NCI-H1417 treated with DMSO at 0.1 percent for 48 hours (cell line): ENCODE measurements around the gene DAW1.
A peak's percentile ranks its signal among the peaks of the same experiment; 100 is the strongest.

ENCODE experiments used
- DNase-seq: peaks from one replicate; lab custom pipeline; 2025; lab: John Stamatoyannopoulos, UW

DAW1 gene

DNA sequence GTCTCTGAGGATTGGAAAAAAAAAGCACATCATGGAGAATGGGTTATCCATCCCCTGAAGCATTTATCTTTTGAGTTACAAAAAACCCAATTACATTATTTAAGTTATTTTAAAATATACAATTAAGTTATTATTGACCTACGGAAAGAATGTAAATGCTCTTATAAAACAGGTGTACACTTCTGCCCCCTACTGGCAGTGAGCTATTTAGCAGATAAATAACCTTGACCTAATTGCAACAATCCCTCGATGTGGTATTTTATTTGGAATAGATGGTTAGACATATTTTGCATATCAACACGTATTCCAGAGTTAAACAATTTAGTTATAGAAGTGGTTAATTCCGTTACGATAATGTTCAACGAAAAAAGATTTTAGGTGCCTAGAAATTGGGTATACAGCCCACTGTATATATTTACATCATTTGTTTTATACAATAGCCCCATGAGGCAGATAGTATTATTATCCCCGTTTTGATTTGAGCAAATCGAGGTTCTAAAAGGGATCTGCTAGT is 9.1 kb upstream of the DAW1 start:
- DNase-seq = no peak

DNA sequence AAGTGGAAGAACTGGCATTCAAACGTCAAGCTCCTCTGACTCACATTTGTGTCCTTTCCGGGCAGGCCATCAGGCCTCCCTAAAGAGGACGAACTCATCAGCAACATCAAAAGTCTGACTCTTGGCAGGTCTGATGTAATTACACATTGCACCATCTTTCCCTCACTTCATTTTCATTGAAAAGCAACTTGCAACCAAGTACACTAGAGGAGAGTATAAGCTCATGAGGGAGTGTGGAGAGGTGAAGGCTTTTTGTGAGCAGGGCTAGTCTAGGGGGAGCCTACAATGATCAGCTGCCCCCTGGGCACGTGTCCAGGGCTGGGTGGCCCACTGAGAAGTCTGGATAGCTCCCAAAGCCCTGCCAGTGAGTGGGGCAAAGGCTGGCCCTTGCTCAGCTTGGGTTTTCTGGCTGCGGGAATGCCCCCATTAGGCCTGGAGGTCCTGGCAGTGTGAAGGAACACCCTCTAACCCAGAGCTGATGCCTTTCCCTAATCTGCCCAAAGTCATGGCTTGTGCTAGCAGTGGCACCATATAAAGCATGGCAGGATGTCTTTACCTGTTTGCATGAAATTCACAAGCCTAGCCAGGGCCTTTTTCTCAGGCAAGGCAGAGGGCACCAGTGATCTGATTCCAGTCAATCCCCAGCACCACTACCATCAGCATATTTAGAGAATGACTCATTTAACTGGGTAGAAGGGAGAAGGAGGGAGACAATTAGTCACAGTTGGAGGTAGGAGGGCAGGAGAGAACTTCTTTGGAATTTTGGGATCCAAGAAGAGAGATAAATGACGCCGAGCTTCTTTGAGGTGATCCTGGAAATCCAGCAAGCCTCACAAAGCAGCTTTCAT is 8.5 kb upstream of the DAW1 start:
- no peak for DNase-seq

DNA sequence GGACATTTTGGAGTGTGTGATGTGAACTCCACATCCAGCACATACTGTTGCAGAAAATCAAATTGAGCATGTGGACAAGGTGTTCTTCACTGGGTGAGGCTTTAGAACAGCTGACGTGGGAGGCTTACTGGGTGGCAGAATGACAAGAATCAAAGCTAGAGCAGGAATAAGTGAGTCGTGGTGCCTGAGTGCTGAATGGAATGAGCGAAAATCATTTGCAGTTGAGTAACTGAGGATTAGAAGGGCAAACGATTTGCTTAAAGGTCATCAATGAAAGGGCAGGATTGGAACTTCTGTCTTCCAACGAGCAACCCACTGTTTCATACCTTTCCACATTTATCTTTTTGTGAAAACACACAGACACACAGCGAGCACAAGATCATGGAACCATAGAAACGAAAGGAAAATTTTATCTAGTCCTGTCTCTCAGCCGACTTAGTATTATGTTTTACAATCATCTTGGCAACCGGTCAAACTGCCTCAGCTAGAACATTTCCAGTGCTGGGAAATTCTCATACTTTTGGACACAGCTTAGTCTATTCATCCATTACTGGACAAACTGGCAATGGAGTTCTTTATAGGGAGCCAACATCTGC is 7.2 kb upstream of the DAW1 start:
- no peak for DNase-seq

DNA sequence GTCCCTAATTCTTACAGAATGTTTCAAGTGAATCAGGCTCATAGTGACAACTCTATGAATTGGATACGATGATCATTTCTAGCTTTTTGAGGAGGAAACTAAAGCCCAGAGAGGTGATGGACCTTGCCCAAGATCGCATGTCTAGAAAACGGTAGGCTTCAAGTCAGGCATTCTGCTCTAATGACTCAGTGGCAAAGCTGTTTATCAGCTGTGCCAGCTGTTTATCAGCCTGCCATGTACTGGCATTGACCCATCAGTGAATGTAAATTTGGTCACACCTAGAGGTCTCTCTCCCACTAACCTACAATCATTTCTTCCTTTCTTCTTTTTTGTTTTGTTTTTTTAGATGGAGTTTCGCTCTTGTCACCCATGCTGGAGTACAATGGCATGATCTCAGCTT is 6.1 kb upstream of the DAW1 start:
- DNase-seq = no peak

DNA sequence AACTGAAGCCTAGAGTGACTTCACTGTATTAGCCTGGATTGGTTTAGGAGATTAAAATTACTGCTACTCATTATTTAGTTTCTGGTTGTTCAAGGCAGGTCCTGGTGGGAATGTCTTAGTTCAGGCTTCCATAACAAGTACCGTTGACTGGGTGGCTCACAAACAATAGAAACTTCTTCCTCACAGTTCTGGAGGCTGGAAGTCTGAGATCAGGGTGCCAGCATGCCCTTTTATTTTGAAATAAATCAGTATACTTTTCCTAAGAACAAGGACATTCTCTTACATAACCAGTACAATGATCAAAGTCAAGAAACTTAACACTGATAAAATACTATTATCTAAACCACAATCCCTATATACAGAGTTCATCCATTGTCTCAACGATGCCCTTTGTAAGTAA is 4.0 kb upstream of the DAW1 start:
- DNase-seq = no peak

DNA sequence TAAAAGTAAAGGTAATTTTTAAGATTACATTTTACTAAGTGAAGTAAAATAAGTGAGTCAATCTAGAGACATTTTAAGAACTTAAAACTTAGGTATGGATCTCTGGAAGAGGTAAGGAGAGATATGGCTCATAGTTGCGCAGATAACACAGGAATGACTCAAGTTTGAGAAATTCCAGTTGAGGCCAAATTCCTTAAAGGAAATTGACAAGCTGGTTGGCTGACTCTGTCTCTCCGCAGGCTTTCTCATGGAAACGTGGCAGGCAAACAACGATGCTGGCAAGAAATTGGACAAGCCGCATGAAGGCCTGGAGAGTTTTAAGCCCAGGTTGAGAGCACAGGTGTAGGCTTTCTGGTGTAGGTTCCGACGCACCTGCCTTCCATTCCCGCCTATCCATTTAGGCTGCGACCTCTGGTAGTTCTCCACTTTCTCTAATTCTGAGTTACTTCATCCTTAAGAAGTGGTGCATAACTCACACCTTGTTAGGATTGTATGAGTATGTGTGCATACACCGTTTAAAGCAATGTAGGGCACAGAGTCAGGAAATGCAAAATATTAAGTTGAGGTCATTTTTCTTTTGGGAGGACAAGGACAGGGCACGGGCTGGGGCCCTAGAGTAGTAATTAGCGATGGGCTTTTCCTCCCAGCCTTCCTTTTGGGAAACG is 589 bp upstream of the DAW1 start:
- no peak for DNase-seq

DNA sequence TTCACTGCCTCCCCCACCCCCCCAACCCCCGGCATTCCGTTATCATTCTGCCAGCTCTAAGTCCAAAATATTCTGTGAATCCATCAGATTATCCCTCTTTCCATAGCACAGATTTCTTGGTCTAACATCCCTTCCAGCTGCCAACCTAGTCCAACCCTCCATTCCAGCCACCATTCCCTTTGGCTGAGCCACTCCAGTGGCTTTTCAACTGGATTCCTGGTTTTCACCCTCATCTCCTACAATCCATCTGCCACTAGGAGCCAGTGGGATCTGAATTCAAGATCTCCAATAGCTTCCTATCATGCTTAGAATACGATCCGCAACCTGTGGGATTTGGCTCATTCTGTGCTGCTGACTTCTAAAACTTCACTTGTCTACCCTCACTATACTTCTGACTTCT is 1.2 kb downstream of the DAW1 start:
- no peak for DNase-seq

DNA sequence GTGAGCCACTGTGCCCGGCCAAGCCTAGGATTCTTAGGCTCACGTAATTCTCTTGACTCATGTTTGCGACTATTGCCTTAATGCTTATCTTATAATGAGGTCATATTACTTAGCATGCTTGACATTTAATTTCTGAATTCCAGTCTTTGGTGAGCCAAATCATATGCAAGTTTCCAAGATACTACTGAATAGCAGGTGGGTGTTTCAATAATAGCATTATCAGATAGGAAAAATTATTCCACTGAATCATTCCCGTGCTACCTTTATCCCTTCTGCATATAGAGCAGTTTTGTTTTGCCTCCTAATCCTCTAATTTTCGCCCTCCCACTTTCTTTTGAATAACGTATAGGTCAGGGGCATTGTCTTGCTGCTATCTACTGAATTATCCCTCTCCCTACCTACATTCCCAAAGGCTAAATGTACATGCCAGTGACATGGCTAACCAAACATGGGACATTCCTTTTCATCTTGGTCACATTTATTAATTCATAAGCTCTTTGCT is 4.9 kb downstream of the DAW1 start:
- DNase-seq = no peak

DNA sequence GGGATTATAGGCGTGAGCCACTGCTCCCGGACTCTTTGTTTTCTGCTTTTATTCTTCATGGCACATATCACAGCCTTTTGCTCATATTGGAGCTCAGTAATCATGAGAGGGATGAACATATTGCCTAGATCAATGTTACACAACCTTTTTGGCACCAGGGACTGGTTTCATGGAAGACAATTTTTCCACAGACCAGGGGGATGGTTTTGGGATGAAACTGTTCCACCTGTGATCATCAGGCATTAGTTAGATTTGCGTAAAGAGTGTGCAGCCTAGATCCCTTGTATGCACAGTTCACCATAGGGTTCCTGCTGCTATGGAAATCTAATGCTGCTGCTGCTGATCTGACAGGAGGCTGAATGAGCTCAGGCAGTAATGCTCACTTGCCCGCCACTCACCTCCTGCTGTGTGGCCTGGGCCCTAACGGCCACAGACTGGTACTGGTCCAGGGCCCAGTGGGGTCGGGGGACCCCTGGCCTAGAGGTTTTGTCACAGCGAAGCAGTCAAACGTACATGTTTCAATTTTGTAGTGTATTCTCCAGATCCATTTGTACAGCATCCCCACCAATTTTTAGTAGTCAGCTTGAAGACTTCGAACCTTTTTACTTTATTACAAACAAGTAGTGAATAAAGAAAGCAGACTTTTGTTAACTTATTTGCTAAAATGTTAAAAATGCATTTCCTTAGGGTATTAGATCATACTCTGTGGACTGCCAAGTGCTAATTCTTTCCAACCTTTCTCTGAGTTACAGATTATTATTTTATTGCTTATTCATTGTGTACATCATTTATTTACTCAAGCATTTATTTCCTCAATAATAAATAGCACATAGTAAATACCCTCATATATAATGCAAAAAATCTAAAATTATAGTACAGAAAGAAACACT is 6.2 kb downstream of the DAW1 start:
- no peak for DNase-seq

DNA sequence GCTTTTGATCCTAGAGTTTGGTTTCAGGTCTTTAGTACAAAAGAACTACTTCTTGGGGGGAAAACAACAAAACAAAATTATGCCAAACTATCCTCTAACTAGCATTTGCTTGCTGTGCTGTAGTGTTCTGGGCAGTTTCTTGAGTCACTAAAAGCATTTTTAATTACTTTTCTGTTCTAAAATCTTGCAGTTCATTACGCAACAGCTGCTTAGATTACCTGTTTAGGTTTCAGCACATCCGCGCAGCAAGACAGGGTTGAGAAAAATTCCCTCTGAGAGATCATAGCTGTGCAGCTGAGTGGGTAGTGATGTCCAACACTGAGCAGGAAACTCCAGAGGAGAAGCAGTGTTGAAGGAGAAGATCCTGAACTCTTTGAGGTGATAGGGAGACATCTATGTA is 9.0 kb downstream of the DAW1 start:
- DNase-seq = no peak

DNA sequence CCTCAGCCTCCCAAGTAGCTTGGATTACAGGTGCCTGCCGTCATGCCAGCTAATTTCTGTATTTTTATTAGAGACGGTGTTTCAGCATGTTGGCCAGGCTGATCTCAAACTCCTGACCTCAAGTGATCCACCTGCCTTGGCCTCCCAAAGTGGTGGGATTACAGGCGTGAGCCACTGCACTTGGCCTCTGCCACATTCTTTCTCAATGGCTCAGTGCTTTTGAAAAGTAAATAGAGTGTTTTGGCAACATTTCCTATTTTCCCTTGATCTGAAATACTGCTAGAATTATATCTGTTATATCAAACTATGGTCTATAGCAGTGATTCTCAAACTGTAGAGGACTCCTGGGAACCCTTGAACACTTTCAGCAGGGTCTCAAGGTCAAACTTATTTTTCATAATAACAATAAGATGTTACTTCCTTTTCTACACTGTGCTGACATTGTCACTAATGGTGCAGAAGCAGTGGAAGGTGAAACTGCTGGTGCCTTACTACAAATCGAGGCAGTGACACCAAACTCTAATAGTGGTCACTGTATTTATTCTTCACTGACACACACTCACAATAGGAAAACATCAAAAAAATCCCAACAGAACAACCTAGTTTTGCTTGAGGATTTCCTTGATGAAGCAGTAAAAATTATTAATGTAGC is 10.6 kb downstream of the DAW1 start:
- DNase-seq = no peak

DNA sequence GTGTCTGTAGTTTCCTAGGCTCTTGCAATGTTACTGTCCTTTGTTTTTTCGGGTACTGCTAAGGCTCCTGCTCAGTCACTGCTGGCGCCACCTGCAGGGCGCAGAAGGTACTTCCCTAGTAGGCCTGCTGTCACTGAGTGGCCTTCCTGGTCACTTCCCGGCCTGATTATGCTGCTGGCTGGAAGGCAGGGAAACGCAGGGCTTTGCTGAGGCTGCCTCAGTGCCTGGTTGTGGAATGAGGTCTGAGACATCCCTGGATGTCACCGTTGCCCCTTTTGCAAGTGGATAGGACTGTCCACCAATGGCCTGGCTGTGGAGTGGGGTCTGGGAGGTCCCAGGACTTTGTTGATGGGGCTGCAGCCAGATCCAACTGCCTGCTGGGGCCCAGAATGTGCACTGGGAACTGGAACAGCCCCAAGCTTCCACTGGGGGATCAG is 13.1 kb downstream of the DAW1 start:
- no peak for DNase-seq

DNA sequence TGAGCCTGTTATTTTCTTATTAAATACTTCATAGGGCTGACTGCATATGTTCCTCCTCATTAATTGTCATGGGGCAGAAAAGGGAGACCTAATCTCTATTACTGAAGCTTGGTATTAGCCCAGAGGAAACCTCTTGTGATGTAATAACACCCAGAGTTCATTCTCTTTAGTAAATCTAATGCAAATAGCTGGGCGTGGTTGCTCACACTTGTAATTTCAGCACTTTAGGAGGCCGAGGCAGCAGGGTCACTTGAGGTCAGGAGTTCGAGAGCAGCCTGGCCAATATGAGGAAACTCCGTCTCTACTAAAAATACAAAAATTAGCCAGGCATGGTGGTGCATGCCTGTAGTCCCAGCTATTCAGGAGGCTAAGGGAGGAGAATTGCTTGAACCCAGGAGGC is 14.7 kb downstream of the DAW1 start:
- no peak for DNase-seq

DNA sequence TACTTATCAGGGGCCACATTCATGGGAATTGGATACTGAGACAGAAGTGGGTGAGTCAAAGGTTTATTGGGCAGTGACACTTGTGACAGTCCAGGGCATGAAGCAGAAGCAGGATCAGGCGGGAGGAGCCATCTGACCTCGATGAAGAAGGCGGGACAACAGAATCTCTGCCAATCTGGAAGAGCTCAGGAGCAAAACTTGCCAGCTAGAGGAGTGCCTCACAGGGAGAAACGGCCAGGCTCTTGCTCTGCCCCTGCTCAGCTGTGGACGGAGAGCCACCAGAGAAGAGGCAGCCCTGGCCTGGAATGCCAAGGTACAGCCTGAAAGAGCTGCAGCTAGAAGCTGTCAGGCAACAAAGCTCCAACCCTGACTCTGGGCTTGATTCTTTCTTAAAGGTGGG is 16.9 kb downstream of the DAW1 start:
- DNase-seq = no peak

DNA sequence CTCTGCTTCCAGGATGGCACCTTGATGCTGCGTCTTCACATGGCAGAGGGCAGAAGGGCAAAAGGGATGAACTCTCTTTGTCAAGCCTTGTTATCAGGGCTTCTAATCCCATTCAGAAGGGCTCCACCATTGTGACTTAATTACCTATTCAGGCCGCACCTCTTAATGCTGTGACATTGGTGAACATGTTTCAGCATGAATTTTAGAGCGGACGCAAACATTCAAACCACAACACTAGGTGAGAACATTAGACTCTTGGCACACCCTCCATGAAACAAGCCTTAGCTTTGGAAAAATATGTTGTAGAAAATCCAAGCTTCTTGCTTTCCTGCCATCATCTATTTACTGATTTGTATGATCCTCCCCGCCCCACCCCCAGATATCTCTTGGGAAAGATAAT is 17.9 kb downstream of the DAW1 start:
- DNase-seq = no peak

DNA sequence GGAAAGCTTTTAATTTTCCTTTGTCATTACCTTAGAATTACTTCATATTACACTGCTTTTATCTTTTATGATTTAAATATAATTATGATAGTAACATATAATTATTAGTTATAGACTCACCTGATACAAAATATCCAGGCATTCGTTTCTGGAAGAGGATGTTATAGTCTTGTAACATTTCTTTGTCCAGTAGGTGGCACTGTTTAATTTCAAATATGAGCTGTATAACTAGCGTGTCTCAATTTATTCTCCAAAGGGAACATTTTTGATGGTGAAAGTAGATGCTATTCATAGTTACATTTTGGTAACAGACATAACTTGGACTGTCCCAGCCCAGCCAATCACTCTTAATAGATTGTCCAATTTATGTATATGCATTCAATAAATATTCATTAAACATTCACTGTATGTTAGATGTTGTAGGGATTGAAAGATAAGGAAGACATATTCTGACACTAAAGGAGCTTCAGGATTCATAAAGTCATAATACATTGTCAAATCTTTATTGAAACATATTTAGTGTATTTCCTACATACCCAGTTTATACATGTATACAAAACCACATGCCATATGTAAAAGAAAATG is 19.2 kb downstream of the DAW1 start:
- DNase-seq = peak; percentile 45

DNA sequence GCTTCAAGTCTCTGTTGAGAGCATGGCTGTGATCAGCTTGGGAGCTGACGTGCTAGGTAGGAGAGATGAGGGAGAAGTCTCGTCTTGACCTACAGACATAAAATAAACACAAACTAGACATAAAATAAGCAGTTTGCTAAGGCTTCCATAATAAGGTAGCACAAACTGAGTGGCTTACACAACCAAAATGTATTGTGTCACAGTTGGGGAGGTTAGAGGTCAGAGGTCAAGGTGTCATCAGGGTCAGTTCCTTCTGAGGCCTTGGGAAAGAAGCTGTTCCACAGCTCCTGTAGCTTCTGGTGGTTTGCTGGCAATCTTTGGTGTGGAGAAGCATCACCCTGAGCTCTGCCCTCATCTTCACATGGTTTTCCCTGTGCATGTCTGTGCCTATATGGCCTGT is 20.2 kb downstream of the DAW1 start:
- DNase-seq = no peak

DNA sequence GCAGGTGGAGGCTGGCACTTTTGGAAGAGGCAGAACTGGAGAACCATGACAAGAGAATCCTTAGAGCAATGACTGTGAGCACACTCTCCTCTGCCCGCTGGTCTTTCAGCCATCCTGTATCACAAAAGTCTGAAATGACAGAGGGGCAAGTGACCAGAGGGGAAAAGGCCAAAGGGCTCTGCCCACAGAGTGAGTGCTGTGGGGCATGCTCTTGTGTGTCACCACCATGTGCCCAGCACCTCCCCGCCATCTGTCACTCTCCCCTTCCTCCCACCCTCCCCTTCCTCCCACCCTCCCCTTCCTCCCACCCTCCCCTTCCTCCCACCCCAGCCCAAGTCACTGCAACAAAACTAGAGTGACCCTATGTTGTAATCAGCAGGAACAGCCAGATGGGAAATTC is 31.9 kb downstream of the DAW1 start:
- DNase-seq = no peak

DNA sequence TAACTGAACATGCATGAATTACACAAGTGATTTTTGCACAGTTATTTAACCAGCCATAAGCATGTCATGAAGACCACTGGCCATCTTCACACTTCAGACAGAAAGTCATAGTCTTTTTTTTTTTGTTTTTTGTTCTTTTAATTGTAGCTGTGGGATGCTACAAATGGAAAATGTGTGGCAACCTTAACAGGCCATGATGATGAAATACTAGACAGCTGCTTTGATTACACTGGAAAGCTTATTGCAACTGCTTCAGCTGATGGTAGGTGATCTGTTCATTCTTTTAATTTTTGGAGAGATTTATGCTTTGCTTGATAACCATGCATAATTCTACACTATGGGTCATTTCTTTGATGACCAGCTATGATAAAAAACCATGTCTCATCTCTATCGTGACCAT is 35.6 kb downstream of the DAW1 start:
- DNase-seq = no peak

DNA sequence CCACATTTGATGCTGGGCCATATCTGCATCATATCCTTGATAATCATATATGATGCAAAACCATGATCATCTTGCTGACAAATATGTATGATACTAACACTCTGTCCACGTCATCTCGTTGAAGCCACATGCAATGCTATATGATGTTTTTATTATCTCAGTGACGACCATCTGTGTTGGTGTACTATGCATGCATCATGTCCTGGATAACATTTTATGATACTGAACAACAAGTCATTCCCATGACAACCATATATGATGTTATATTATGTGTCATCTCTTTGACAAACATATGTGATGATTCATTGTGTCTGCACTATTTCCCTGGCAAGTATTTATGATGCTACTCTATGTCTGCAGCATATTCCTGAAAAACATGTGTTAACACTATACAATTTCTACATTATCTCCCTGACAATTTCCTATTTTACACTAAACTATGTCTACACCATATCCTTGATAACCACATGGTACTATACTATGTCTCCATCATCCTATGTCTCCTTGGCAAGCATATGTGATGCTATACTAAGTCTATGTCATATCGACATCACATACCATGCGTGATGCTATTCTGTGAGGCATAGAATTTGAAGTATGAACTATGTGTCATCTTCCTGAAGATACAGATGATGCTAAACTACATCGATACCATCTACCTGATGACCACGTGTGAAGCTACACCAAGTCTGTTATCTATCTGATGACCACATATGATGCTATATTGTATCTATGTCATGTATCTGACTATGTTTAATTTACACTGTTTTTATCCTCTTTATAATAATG is 37.0 kb downstream of the DAW1 start:
- no peak for DNase-seq
